MCF 10A (cell line): ENCODE measurements around the gene SLC12A3. TPM values are rescaled to one million over a fixed set of nuclear protein-coding genes. Genes with fewer than 3 reads are reported as not detected.

Experiments
- BruUV-seq: library from RNA; stranded (reverse); fragments of 400-500 nt; replicated peaks from 2 replicates; lab custom pipeline; 2021; lab: Mats Ljungman, UMichigan
- CTCF ChIA-PET: fragments of 300-600 bp; sonication (Branson Sonifier 250); formaldehyde crosslinking; extraction: SDS; loops from one replicate; lab custom pipeline; 2021; ENCODE audit warnings: antibody characterized with exemption, inconsistent platforms; lab: Yijun Ruan, JAX
- POLR2A ChIA-PET: fragments of 300-600, 350-650 bp; sonication (Branson Sonifier 250); formaldehyde crosslinking; extraction: SDS; loops from one replicate; lab custom pipeline; 2020; ENCODE audit warnings: antibody characterized with exemption, inconsistent platforms; lab: Yijun Ruan, JAX
- DNase-seq: peaks from one replicate; pipeline ENCODE4 v3.0.0-alpha.2; 2018; ENCODE audit not compliant: unreplicated experiment
- H3K27ac Mint-ChIP-seq: one replicate; pipeline ENCODE4 v1.8.0; 2022; ENCODE audit warnings: mild to moderate bottlenecking, low read depth, mixed read lengths; ENCODE audit not compliant: unreplicated experiment
- H3K27me3 Mint-ChIP-seq: one replicate; pipeline ENCODE4 v1.8.0; 2022; ENCODE audit warnings: mixed read lengths; ENCODE audit not compliant: insufficient read depth, unreplicated experiment
- H3K36me3 Mint-ChIP-seq: one replicate; pipeline ENCODE4 v1.8.0; 2022; ENCODE audit warnings: mild to moderate bottlenecking, moderate library complexity, mixed read lengths; ENCODE audit not compliant: insufficient read depth, unreplicated experiment
- H3K4me1 Mint-ChIP-seq: one replicate; pipeline ENCODE4 v1.8.0; 2022; ENCODE audit warnings: mixed read lengths; ENCODE audit not compliant: insufficient read depth, unreplicated experiment
- H3K4me3 Mint-ChIP-seq: one replicate; pipeline ENCODE4 v1.8.0; 2022; ENCODE audit warnings: mild to moderate bottlenecking, moderate library complexity, mixed read lengths; ENCODE audit not compliant: unreplicated experiment
- H3K9me3 Mint-ChIP-seq: one replicate; pipeline ENCODE4 v1.8.0; 2022; ENCODE audit warnings: mixed read lengths; ENCODE audit not compliant: unreplicated experiment
- intact Hi-C: fragments of 100-400 bp; cut with micrococcal nuclease; formaldehyde crosslinking; loops from 2 replicates; pipeline ENCODE4 v1.14.1; 2022
- total RNA-seq: library from RNA; stranded (reverse); gene quantifications from 2 replicates; pipeline ENCODE4 v1.2.3, GENCODE V29; 2022
- TF ChIP-seq, protein P1 (sequence below): fragments of 200-600 bp; IDR thresholded peaks from one replicate; pipeline ENCODE4 v1.8.0; 2022; ENCODE audit warnings: antibody characterized with exemption, mild to moderate bottlenecking; ENCODE audit not compliant: unreplicated experiment

SLC12A3 gene
- total RNA-seq, 1 experiment from 2014 or later = not detected

DNA sequence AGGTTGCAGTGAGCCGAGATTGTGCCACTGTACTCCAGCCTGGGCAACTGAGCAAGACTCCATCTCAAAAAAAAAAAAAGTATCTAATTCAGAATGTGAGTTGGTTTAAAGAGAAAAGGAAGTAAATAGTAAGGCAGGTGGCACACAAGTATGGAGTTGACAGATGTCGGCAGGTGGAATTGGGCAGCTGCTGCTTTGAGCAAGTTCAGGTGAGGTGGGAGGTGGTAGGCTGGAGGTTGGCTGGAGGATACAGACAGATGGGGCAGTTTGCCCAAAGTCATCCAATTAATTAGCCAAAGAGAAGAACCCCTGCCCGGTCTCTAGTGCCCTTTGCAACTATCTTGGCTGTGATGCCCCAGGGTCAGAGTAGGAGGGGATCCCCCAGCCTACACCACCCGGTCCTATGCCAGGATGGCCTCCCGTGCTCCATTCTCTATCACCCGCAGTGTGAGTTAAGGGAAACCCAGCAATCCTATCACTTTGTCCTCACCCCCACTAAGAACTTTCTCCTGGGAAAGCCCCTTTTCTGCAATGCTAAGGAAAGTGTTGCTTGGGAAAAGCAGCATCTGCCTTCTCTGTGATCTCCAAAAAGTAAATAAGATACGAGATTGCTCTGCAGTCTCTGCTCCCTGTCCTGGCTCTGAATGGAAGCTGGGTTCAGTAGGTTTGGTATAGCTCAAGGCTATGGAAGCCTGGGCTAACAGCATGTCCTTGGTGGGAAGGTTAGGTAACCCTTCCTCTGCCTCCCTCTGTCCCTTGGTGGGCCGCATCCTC lies 32.2 kb downstream of the SLC12A3 start:
- no TSS peak for BruUV-seq
- Mint-ChIP-seq H3K4me3 (no peak overlapping the region), H3K9me3 (no peaks in the 10 kb centered on the region), H3K4me1 (no peaks in the 10 kb centered on the region), H3K36me3 (no peaks in the 10 kb centered on the region), H3K27ac (no peak overlapping the region), H3K27me3 (peaks cover 27% of the 10 kb centered on the region)
- ChIA-PET POLR2A (interaction anchor here (1.0 kb wide), 1 partner anchor 34 kb away, joined by 3 read pairs; no protein-coding TSS in a partner anchor), CTCF (interaction anchor here (1.2 kb wide), 1 partner anchor 30 kb away, joined by 6 read pairs; no protein-coding TSS in a partner anchor)
- intact Hi-C loops = no loop called here
- DNase-seq = no peak
- TF ChIP-seq, protein P1, sequence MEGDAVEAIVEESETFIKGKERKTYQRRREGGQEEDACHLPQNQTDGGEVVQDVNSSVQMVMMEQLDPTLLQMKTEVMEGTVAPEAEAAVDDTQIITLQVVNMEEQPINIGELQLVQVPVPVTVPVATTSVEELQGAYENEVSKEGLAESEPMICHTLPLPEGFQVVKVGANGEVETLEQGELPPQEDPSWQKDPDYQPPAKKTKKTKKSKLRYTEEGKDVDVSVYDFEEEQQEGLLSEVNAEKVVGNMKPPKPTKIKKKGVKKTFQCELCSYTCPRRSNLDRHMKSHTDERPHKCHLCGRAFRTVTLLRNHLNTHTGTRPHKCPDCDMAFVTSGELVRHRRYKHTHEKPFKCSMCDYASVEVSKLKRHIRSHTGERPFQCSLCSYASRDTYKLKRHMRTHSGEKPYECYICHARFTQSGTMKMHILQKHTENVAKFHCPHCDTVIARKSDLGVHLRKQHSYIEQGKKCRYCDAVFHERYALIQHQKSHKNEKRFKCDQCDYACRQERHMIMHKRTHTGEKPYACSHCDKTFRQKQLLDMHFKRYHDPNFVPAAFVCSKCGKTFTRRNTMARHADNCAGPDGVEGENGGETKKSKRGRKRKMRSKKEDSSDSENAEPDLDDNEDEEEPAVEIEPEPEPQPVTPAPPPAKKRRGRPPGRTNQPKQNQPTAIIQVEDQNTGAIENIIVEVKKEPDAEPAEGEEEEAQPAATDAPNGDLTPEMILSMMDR = no peak

DNA sequence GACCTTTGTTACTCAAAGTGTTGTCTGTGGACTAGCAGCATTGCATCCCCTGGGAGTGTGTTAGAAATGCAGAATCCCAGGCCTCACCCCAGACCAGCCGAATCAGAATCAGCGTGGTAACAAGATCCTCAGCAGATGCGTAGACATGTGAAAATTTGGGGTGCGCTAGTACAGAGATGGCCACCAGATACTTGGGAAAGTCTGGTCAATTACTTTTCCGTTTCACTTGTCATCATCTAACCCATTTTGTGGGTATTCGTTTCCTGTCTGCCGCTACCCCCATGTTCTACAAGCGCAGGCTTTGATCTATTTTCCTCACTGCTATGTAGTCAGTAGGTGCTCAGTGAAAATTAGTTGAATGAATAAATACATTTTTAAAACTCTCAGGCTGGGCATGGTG lies 33.8 kb downstream of the SLC12A3 start:
- Mint-ChIP-seq H3K4me3 (no peak overlapping the region), H3K4me1 (no peaks in the 10 kb centered on the region), H3K9me3 (no peaks in the 10 kb centered on the region), H3K27ac (no peak overlapping the region), H3K27me3 (peaks cover 28% of the 10 kb centered on the region), H3K36me3 (no peaks in the 10 kb centered on the region)
- ChIA-PET CTCF (no interaction called here), POLR2A (no interaction called here)
- intact Hi-C loops = no loop called here
- DNase-seq = no peak
- TF ChIP-seq, protein P1 = no peak
- BruUV-seq = no TSS peak

DNA sequence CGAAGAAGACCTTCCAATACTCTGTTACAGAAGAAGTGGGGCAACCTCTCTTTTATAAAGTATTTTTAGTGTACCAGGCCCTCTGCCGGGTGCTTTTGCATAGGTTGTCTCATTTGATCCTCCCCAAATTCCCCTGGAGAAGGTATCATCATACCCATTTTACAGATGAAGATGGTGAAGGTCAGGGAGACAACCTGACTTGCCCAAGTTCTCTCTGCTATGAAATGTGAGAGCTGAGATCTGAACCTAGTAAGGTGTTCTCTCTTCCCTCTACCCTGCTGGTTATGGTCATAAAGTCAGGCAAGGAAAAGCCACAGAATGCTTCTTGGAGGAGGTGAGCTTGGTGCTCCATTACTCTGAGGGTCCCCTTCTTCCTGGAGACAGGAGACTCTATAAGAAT lies 38.9 kb downstream of the SLC12A3 start:
- POLR2A ChIA-PET = no interaction called here
- BruUV-seq = no TSS peak

DNA sequence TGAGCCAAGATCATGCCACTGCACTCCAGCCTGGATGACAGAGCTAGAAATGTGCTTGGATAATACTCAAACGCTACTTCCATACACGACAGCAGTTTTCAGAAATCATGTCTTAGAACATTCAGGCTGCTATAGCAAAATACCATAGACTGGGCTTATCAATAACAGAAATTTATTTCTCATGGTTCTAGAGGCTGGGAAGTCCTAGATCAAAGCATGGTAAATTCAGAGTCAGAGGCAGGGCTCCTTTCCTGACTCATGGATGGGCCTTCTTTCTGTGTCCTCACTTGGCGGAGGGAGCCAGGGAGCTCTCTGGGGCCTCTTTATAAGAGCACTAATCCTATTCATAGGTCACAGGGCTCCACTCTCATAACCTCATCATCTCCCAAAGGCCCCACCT lies 42.4 kb downstream of the SLC12A3 start:
- H3K27me3 Mint-ChIP-seq = no peaks in the 10 kb centered on the region
- no peak overlapping the region for H3K27ac Mint-ChIP-seq
- intact Hi-C loops = no loop called here
- TF ChIP-seq, protein P1 = no peak
- POLR2A ChIA-PET = no interaction called here
- BruUV-seq = no TSS peak
- CTCF ChIA-PET = interaction anchor here (0.6 kb wide), 1 partner anchor 20 kb away, joined by 3 read pairs; no protein-coding TSS in a partner anchor
- no peaks in the 10 kb centered on the region for H3K9me3 Mint-ChIP-seq
- H3K36me3 Mint-ChIP-seq = peaks cover 6% of the 10 kb centered on the region
- DNase-seq = no peak
- H3K4me3 Mint-ChIP-seq = no peak overlapping the region
- peaks cover under 1% of the 10 kb centered on the region for H3K4me1 Mint-ChIP-seq

More for the DNA sequence above, 38.9 kb downstream of the SLC12A3 start:
- CTCF ChIA-PET = no interaction called here
- Mint-ChIP-seq H3K4me3 (no peak overlapping the region), H3K27me3 (peaks cover 28% of the 10 kb centered on the region), H3K4me1 (no peaks in the 10 kb centered on the region), H3K36me3 (peaks cover 6% of the 10 kb centered on the region), H3K27ac (no peak overlapping the region), H3K9me3 (no peaks in the 10 kb centered on the region)
- DNase-seq = no peak
- TF ChIP-seq, protein P1 = no peak
- intact Hi-C loops = no loop called here
